ENCODE data around the gene DUSP5.
A peak's percentile ranks its signal among the peaks of the same experiment; 100 is the strongest.

DNA sequence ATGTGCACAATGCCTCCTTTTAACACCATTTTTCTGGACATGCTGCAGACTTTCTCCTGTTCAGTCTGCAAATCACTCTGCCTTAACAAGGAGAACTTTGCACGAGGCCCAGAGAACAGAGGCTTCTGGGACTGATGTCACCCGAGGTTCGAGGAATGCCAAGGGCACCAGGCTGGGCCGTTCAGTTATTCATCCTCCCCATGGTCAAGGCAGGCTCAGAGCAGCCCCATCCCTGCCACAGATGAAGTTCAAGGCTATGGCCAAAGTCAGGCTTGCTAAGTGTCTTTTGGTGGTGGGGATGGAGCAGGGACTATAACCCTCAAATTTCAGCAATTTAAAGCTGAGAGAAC is 9.4 kb upstream of the DUSP5 start:
- TF ChIP-seq, protein P1, sequence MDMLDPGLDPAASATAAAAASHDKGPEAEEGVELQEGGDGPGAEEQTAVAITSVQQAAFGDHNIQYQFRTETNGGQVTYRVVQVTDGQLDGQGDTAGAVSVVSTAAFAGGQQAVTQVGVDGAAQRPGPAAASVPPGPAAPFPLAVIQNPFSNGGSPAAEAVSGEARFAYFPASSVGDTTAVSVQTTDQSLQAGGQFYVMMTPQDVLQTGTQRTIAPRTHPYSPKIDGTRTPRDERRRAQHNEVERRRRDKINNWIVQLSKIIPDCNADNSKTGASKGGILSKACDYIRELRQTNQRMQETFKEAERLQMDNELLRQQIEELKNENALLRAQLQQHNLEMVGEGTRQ (IDR thresholded peaks at IDR 0.05), result no peak
- TF ChIP-seq CEBPB (IDR thresholded peaks at IDR 0.05), result no peak
- TF ChIP-seq EP300 (IDR thresholded peaks at IDR 0.05), result no peak
- TF ChIP-seq, protein P2, sequence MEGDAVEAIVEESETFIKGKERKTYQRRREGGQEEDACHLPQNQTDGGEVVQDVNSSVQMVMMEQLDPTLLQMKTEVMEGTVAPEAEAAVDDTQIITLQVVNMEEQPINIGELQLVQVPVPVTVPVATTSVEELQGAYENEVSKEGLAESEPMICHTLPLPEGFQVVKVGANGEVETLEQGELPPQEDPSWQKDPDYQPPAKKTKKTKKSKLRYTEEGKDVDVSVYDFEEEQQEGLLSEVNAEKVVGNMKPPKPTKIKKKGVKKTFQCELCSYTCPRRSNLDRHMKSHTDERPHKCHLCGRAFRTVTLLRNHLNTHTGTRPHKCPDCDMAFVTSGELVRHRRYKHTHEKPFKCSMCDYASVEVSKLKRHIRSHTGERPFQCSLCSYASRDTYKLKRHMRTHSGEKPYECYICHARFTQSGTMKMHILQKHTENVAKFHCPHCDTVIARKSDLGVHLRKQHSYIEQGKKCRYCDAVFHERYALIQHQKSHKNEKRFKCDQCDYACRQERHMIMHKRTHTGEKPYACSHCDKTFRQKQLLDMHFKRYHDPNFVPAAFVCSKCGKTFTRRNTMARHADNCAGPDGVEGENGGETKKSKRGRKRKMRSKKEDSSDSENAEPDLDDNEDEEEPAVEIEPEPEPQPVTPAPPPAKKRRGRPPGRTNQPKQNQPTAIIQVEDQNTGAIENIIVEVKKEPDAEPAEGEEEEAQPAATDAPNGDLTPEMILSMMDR (IDR thresholded peaks at IDR 0.05), result no peak
- no peak for TF ChIP-seq JUN (IDR thresholded peaks at IDR 0.05)
- TF ChIP-seq, protein P3, sequence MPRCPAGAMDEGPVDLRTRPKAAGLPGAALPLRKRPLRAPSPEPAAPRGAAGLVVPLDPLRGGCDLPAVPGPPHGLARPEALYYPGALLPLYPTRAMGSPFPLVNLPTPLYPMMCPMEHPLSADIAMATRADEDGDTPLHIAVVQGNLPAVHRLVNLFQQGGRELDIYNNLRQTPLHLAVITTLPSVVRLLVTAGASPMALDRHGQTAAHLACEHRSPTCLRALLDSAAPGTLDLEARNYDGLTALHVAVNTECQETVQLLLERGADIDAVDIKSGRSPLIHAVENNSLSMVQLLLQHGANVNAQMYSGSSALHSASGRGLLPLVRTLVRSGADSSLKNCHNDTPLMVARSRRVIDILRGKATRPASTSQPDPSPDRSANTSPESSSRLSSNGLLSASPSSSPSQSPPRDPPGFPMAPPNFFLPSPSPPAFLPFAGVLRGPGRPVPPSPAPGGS (IDR thresholded peaks at IDR 0.05), result no peak
- no peak for TF ChIP-seq ESRRA (IDR thresholded peaks at IDR 0.05; ENCODE audit: borderline replicate concordance, low read length)
- no peak for TF ChIP-seq POLR2AphosphoS2 (conservative IDR thresholded peaks at IDR 0.05; ENCODE audit: low read length)
- no peak for TF ChIP-seq TP53 (CRISPR knock-in tag; IDR thresholded peaks at IDR 0.05)
- TF ChIP-seq, protein P4, sequence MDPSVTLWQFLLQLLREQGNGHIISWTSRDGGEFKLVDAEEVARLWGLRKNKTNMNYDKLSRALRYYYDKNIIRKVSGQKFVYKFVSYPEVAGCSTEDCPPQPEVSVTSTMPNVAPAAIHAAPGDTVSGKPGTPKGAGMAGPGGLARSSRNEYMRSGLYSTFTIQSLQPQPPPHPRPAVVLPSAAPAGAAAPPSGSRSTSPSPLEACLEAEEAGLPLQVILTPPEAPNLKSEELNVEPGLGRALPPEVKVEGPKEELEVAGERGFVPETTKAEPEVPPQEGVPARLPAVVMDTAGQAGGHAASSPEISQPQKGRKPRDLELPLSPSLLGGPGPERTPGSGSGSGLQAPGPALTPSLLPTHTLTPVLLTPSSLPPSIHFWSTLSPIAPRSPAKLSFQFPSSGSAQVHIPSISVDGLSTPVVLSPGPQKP (IDR thresholded peaks at IDR 0.05; ENCODE audit: low read depth, low read length), result no peak
- no peak for TF ChIP-seq RAD21 (conservative IDR thresholded peaks at IDR 0.05 in 1 of 2, IDR thresholded peaks at IDR 0.05 in 1 of 2)
- no peak for TF ChIP-seq CHD4 (IDR thresholded peaks at IDR 0.05; ENCODE audit: borderline replicate concordance)
- peak; percentile 89 for TF ChIP-seq HOXB13 (CRISPR knock-in tag; IDR thresholded peaks at IDR 0.05; ENCODE audit: low read depth)
- no peak for TF ChIP-seq KDM1A (IDR thresholded peaks at IDR 0.05; ENCODE audit: low read depth)

Measured in A549 (cell line).